ENCODE data around the gene PGM2L1. TPM values are rescaled to one million over a fixed set of nuclear protein-coding genes. Genes with fewer than 3 reads are reported as not detected.

PGM2L1 gene
- total RNA-seq, 1 donor from 2014 or later: 15.1 TPM

GRCh38 chr11:74288161-74288560 is 110.1 kb downstream of the PGM2L1 start:
- no peak for TF ChIP-seq CTCF (conservative IDR thresholded peaks at IDR 0.05)
- H3K27ac Mint-ChIP-seq (ENCODE audit: unreplicated experiment): no peak overlapping the region
- H3K36me3 Mint-ChIP-seq (ENCODE audit: low read depth): no peaks in the 10 kb centered on the region
- DNase-seq (ENCODE audit: low read depth, low spot score): no peak
- H3K9me3 Mint-ChIP-seq: no peaks in the 10 kb centered on the region
- H3K27me3 Mint-ChIP-seq (ENCODE audit: low read depth): peaks cover 6% of the 10 kb centered on the region
- H3K4me3 Mint-ChIP-seq: no peak overlapping the region
- no peaks in the 10 kb centered on the region for H3K4me1 Mint-ChIP-seq

- no peaks in the 10 kb centered on the region for H3K4me1 Mint-ChIP-seq
Measured at GRCh38 chr11:74284466-74284865, 113.8 kb downstream of the PGM2L1 start.

GRCh38 chr11:74283580-74284180 is 114.6 kb downstream of the PGM2L1 start:
- no peaks in the 10 kb centered on the region for H3K9me3 Mint-ChIP-seq
- H3K4me3 Mint-ChIP-seq: no peak overlapping the region
- no peak for TF ChIP-seq CTCF (conservative IDR thresholded peaks at IDR 0.05)
- H3K27ac Mint-ChIP-seq (ENCODE audit: unreplicated experiment): no peak overlapping the region
- no peaks in the 10 kb centered on the region for H3K36me3 Mint-ChIP-seq (ENCODE audit: low read depth)
- H3K27me3 Mint-ChIP-seq (ENCODE audit: low read depth): no peaks in the 10 kb centered on the region
- H3K4me1 Mint-ChIP-seq: no peaks in the 10 kb centered on the region
- DNase-seq (ENCODE audit: low read depth, low spot score): no peak

More at GRCh38 chr11:74284466-74284865, 113.8 kb downstream of the PGM2L1 start:
- Mint-ChIP-seq H3K4me3 (no peak overlapping the region), H3K36me3 (ENCODE audit: low read depth) (no peaks in the 10 kb centered on the region), H3K27ac (ENCODE audit: unreplicated experiment) (no peak overlapping the region), H3K27me3 (ENCODE audit: low read depth) (no peaks in the 10 kb centered on the region), H3K9me3 (no peaks in the 10 kb centered on the region)
- no peak for DNase-seq (ENCODE audit: low read depth, low spot score)
- no peak for TF ChIP-seq CTCF (conservative IDR thresholded peaks at IDR 0.05)

DNA sequence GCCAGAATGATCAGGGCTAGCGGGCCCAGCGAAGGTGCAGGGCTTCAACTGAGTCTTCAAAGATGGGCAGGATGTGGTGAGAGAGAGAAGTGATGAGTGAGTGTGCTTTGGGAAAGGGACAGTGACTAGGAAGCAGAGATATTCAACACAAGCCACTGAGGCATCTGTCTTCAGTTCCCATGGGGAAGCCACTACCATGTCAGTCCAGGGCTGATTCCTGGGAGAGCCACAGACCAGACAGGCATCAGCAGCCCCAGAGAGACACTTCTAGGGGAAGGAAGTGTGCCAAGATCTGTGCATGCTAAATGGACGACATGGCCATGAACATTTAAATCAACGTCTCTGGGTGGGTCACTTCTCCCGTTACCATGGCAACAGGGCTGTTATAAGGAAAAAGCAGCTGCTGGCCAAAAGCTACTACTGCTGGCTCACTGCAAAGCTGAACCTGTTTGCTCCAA is 115.3 kb downstream of the PGM2L1 start:
- H3K4me3 Mint-ChIP-seq: no peak overlapping the region
- H3K9me3 Mint-ChIP-seq: no peaks in the 10 kb centered on the region
- H3K27me3 Mint-ChIP-seq (ENCODE audit: low read depth): no peaks in the 10 kb centered on the region
- H3K36me3 Mint-ChIP-seq (ENCODE audit: low read depth): no peaks in the 10 kb centered on the region
- H3K4me1 Mint-ChIP-seq: no peaks in the 10 kb centered on the region
- TF ChIP-seq CTCF (conservative IDR thresholded peaks at IDR 0.05): no peak
- no peak overlapping the region for H3K27ac Mint-ChIP-seq (ENCODE audit: unreplicated experiment)
- DNase-seq (ENCODE audit: low read depth, low spot score): no peak

- Mint-ChIP-seq H3K27ac (ENCODE audit: unreplicated experiment) (no peak overlapping the region), H3K27me3 (ENCODE audit: low read depth) (no peaks in the 10 kb centered on the region), H3K4me3 (no peak overlapping the region)
Measured at GRCh38 chr11:74282421-74282820, 115.8 kb downstream of the PGM2L1 start.

More at GRCh38 chr11:74282421-74282820, 115.8 kb downstream of the PGM2L1 start:
- Mint-ChIP-seq H3K4me1 (no peaks in the 10 kb centered on the region), H3K9me3 (no peaks in the 10 kb centered on the region), H3K36me3 (ENCODE audit: low read depth) (no peaks in the 10 kb centered on the region)
- DNase-seq (ENCODE audit: low read depth, low spot score): no peak
- TF ChIP-seq CTCF (conservative IDR thresholded peaks at IDR 0.05): no peak
